ENCODE results near the gene PALD1.
"Not testable (repeated sequence)": the region's sequence is repeated elsewhere in the genome, so short reads cannot be mapped to it uniquely, and the experiment has no call there.

DNA sequence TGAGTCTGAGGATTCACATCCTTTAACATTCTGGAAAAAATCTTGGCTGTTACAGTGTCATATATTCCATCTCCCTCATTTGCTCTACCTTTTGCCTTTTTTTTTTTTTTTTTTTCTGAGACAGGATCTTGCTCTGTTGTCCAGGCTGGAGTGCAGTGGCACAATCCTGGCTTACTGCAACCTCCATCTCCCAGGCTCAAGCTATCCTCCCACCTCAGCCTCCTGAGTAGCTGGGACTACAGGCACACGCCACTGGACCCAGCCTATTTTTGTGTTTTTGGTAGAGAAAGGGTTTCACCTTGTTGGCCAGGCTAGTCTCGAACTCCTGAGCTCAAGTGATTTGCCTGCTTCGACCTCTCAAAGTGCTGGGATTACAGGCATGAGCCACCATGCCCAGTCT lies 135.8 kb downstream of the PALD1 start:
- TF ChIP-seq POLR2A (IDR thresholded peaks at IDR 0.05) = not testable (repeated sequence)
- TF ChIP-seq, protein P1, sequence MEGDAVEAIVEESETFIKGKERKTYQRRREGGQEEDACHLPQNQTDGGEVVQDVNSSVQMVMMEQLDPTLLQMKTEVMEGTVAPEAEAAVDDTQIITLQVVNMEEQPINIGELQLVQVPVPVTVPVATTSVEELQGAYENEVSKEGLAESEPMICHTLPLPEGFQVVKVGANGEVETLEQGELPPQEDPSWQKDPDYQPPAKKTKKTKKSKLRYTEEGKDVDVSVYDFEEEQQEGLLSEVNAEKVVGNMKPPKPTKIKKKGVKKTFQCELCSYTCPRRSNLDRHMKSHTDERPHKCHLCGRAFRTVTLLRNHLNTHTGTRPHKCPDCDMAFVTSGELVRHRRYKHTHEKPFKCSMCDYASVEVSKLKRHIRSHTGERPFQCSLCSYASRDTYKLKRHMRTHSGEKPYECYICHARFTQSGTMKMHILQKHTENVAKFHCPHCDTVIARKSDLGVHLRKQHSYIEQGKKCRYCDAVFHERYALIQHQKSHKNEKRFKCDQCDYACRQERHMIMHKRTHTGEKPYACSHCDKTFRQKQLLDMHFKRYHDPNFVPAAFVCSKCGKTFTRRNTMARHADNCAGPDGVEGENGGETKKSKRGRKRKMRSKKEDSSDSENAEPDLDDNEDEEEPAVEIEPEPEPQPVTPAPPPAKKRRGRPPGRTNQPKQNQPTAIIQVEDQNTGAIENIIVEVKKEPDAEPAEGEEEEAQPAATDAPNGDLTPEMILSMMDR (IDR thresholded peaks at IDR 0.05) = not testable (repeated sequence)

Data from lower leg skin (tissue), 3 donors.